Activated CD8-positive, alpha-beta T cell treated with anti-CD3 and anti-CD28 coated beads for 36 hours (primary cell): ENCODE data around the gene FAM111B. TPM values are rescaled to one million over a fixed set of nuclear protein-coding genes. Genes with fewer than 3 reads are reported as not detected.
"Not testable (repeated sequence)": the region's sequence is repeated elsewhere in the genome, so short reads cannot be mapped to it uniquely, and the experiment has no call there.

ENCODE experiments used
- ATAC-seq: fragments of 200-7000 bp; cut with Tn5 transposase; one replicate; pipeline ENCODE4 v1.10.0; 2021; ENCODE audit warnings: mild to moderate bottlenecking, moderate library complexity
- CTCF ChIA-PET: fragments of 350-600 bp; sonication (Branson Sonifier 250); formaldehyde crosslinking; loops from one replicate; lab custom pipeline; 2021; ENCODE audit warnings: antibody characterized with exemption; lab: Charles Lee
- POLR2A ChIA-PET: fragments of 350-600 bp; sonication (Branson Sonifier 250); formaldehyde crosslinking; loops from one replicate; lab custom pipeline; 2021; ENCODE audit warnings: antibody characterized with exemption; lab: Charles Lee
- DNase-seq: peaks from one replicate; pipeline ENCODE4 v3.0.0-alpha.2; 2020
- H3K27ac Mint-ChIP-seq: one replicate; pipeline ENCODE4 v1.8.0; 2021; ENCODE audit warnings: mild to moderate bottlenecking, mixed read lengths
- H3K27me3 Mint-ChIP-seq: one replicate; pipeline ENCODE4 v1.8.0; 2021; ENCODE audit warnings: mixed read lengths
- H3K36me3 Mint-ChIP-seq: one replicate; pipeline ENCODE4 v1.8.0; 2021; ENCODE audit warnings: low read depth, mixed read lengths
- H3K4me1 Mint-ChIP-seq: one replicate; pipeline ENCODE4 v1.8.0; 2021; ENCODE audit warnings: low read depth, mixed read lengths
- H3K4me3 Mint-ChIP-seq: one replicate; pipeline ENCODE4 v1.8.0; 2021; ENCODE audit warnings: mild to moderate bottlenecking, moderate library complexity, mixed read lengths
- H3K9me3 Mint-ChIP-seq: one replicate; pipeline ENCODE4 v1.8.0; 2021; ENCODE audit warnings: mixed read lengths
- CTCF ChIP-seq: fragments of 200-600 bp; IDR thresholded peaks from one replicate; pipeline ENCODE4 v1.8.0; 2022; ENCODE audit warnings: antibody characterized with exemption, mild to moderate bottlenecking
- intact Hi-C: fragments of 100-400 bp; cut with micrococcal nuclease; formaldehyde crosslinking; loops from one replicate; pipeline ENCODE4 v1.10.0; 2022
- total RNA-seq, 2 experiments: library from RNA; stranded (reverse); gene quantifications; one replicate each; pipeline ENCODE4 v1.2.3, GENCODE V29; 2021

FAM111B gene
- total RNA-seq, 2 experiments from 2014 or later = 18.2 to 18.3 TPM

- H3K27me3 Mint-ChIP-seq = peaks cover 61% of the 10 kb centered on the region
- intact Hi-C loops = no loop called here
- peak; percentile 26 for TF ChIP-seq CTCF
- no peak overlapping the region for H3K27ac Mint-ChIP-seq
- ATAC-seq (peak; percentile 69), DNase-seq (peak; percentile 81)
- ChIA-PET CTCF (interaction anchor here (1.1 to 10.3 kb wide), 2 partner anchors 33 to 56 kb away, joined by 4 to 74 read pairs; no protein-coding TSS in a partner anchor), POLR2A (no interaction called here)
- H3K9me3 Mint-ChIP-seq = no peaks in the 10 kb centered on the region
- peak overlapping the region; percentile 63 for H3K4me3 Mint-ChIP-seq
- H3K4me1 Mint-ChIP-seq = peaks cover 16% of the 10 kb centered on the region
- H3K36me3 Mint-ChIP-seq = no peaks in the 10 kb centered on the region
Measured at GRCh38 chr11:59102259-59102765, 4.7 kb upstream of the FAM111B start.

- peaks cover 26% of the 10 kb centered on the region for H3K4me1 Mint-ChIP-seq
Measured at GRCh38 chr11:59107721-59108120, 684 bp downstream of the FAM111B start.

GRCh38 chr11:59112494-59112893, 5.5 kb downstream of the FAM111B start:
- Mint-ChIP-seq H3K36me3 (peaks cover 69% of the 10 kb centered on the region), H3K27me3 (peaks cover 9% of the 10 kb centered on the region), H3K27ac (no peak overlapping the region), H3K4me3 (no peak overlapping the region), H3K9me3 (peaks cover 4% of the 10 kb centered on the region), H3K4me1 (peaks cover 16% of the 10 kb centered on the region)
- intact Hi-C loops = no loop called here
- ChIA-PET CTCF (no interaction called here), POLR2A (no interaction called here)
- ATAC-seq (no peak), DNase-seq (no peak)
- TF ChIP-seq CTCF = no peak

More at GRCh38 chr11:59107721-59108120, 684 bp downstream of the FAM111B start:
- H3K27me3 Mint-ChIP-seq = peaks cover 40% of the 10 kb centered on the region
- not testable (repeated sequence) for H3K9me3 Mint-ChIP-seq, H3K27ac Mint-ChIP-seq
- H3K4me3 Mint-ChIP-seq = peak overlapping the region; percentile 86
- H3K36me3 Mint-ChIP-seq = peaks cover 30% of the 10 kb centered on the region
- ChIA-PET POLR2A (interaction anchor here (1.2 to 2.6 kb wide), 4 partner anchors 25 to 37 kb away, joined by 3 to 13 read pairs (median 8); partner anchors contain the start of gene FAM111A), CTCF (interaction anchor here (2.1 to 10.3 kb wide), 3 partner anchors 28 to 63 kb away, joined by 5 to 74 read pairs (median 27); no protein-coding TSS in a partner anchor)
- DNase-seq = peak; percentile 46
- peak; percentile 7 for ATAC-seq
- intact Hi-C loops = loop anchor here (5.0 kb wide), 1 partner anchor 35 kb away; the partner anchor contains the start of gene FAM111A

- Mint-ChIP-seq H3K4me1 (peaks cover 5% of the 10 kb centered on the region), H3K4me3 (no peak overlapping the region), H3K36me3 (peaks cover 74% of the 10 kb centered on the region), H3K9me3 (peaks cover 11% of the 10 kb centered on the region), H3K27ac (no peak overlapping the region), H3K27me3 (peaks cover 3% of the 10 kb centered on the region)
- ChIA-PET CTCF (no interaction called here), POLR2A (no interaction called here)
- no peak for DNase-seq
- intact Hi-C loops = no loop called here
- no peak for TF ChIP-seq CTCF
- no peak for ATAC-seq
Measured at GRCh38 chr11:59114344-59114743, 7.3 kb downstream of the FAM111B start.

- H3K27ac Mint-ChIP-seq = no peak overlapping the region
- H3K36me3 Mint-ChIP-seq = peaks cover 66% of the 10 kb centered on the region
- ATAC-seq (no peak), DNase-seq (no peak)
- TF ChIP-seq CTCF = no peak
- H3K9me3 Mint-ChIP-seq = peaks cover 11% of the 10 kb centered on the region
- ChIA-PET CTCF (no interaction called here), POLR2A (no interaction called here)
- H3K27me3 Mint-ChIP-seq = no peaks in the 10 kb centered on the region
- no peak overlapping the region for H3K4me3 Mint-ChIP-seq
- intact Hi-C loops = no loop called here
- H3K4me1 Mint-ChIP-seq = peaks cover 3% of the 10 kb centered on the region
Measured at GRCh38 chr11:59115553-59115952, 8.5 kb downstream of the FAM111B start.
